GM12878 (cell line): ENCODE data around the gene ITSN1. TPM values are rescaled to one million over a fixed set of nuclear protein-coding genes. Genes with fewer than 3 reads are reported as not detected.

ENCODE experiments used
- ATAC-seq: fragments of 200-7000 bp; cut with Tn5 transposase; 3 replicates; pipeline ENCODE4 v1.9.1; 2020; ENCODE audit warnings: mild to moderate bottlenecking, moderate library complexity
- BruUV-seq: library from RNA; stranded (reverse); fragments of 400-500 nt; replicated peaks from 2 replicates; lab custom pipeline; 2021; lab: Mats Ljungman, UMichigan
- CTCF ChIA-PET: fragments of 300-600 bp; sonication (Branson Sonifier 250); formaldehyde crosslinking; extraction: SDS; loops from one replicate; lab custom pipeline; 2021; ENCODE audit warnings: inconsistent platforms; lab: Yijun Ruan, JAX
- POLR2A ChIA-PET: fragments of 350-600 bp; formaldehyde crosslinking; extraction: SDS; loops from one replicate; lab custom pipeline; 2021; ENCODE audit warnings: inconsistent platforms; lab: Charles Lee
- RAD21 ChIA-PET: fragments of 300-600 bp; sonication (Branson Sonifier 250); formaldehyde crosslinking; loops from one replicate; lab custom pipeline; 2023; ENCODE audit warnings: antibody characterized with exemption; ENCODE audit not compliant: unreplicated experiment; lab: Charles Lee
- SMC1A ChIA-PET: fragments of 300-600 bp; sonication (Branson Sonifier 250); formaldehyde crosslinking; loops from one replicate; lab custom pipeline; 2023; ENCODE audit not compliant: unreplicated experiment, uncharacterized antibody; lab: Charles Lee
- DNase-seq: peaks from one replicate; pipeline ENCODE4 v3.0.0-alpha.2; 2011; ENCODE audit warnings: low read depth, low spot score
- FAIRE-seq: peaks from 3 replicates; lab custom pipeline; 2011; peaks lifted over from hg19 to GRCh38; lab: Jason Lieb, UNC
- H2AFZ ChIP-seq: 2 replicates; pipeline ENCODE4 v1.6.0; 2011; ENCODE audit warnings: low read depth, low read length, control low read depth; ENCODE audit not compliant: control insufficient read depth
- H3K27ac ChIP-seq: 2 replicates; pipeline ENCODE4 v1.5.1; 2011; ENCODE audit warnings: control low read depth; ENCODE audit not compliant: control insufficient read depth, insufficient read depth
- H3K27me3 ChIP-seq, 2 experiments: replicated peaks in 1 of 2; 2 replicates each; pipeline versions ENCODE4 v1.6.0 to v1.6.1; 2011; ENCODE audit warnings: low read length in 1 of 2; ENCODE audit not compliant: control insufficient read depth in 2 of 2, insufficient read depth in 2 of 2
- H3K36me3 ChIP-seq, 2 experiments: 2 replicates each; pipeline ENCODE4 v1.5.1; 2011; ENCODE audit warnings: low read length in 1 of 2; ENCODE audit not compliant: control insufficient read depth in 2 of 2, insufficient read depth in 2 of 2
- H3K4me1 ChIP-seq: 2 replicates; pipeline ENCODE4 v1.6.1; 2011; ENCODE audit warnings: mild to moderate bottlenecking, low read length, moderate library complexity, mixed read lengths; ENCODE audit not compliant: control insufficient read depth, insufficient read depth
- H3K4me2 ChIP-seq: 2 replicates; pipeline ENCODE4 v1.6.0; 2011; ENCODE audit warnings: control low read depth; ENCODE audit not compliant: control insufficient read depth, insufficient read depth
- H3K4me3 ChIP-seq: fragments of 200-600 bp; sonication (generic); 2 replicates; pipeline ENCODE4 v1.5.1; 2016
- H3K79me2 ChIP-seq: 2 replicates; pipeline ENCODE4 v1.6.0; 2011; ENCODE audit warnings: low read length; ENCODE audit not compliant: control insufficient read depth, insufficient read depth
- H3K9ac ChIP-seq: 2 replicates; pipeline ENCODE4 v1.8.0; 2011; ENCODE audit warnings: low read length, control low read depth, mixed read lengths; ENCODE audit not compliant: control insufficient read depth, insufficient read depth
- H3K9me3 ChIP-seq: replicated peaks from 3 replicates; pipeline ENCODE4 v1.5.1; 2011; ENCODE audit warnings: mild to moderate bottlenecking, low read length; ENCODE audit not compliant: control insufficient read depth, insufficient read depth
- H4K20me1 ChIP-seq: 2 replicates; pipeline ENCODE4 v1.6.0; 2011; ENCODE audit not compliant: control insufficient read depth, insufficient read depth
- ASH2L ChIP-seq: fragments of 300-600, 200-600 bp; sonication (generic); IDR thresholded peaks from 2 replicates; pipeline ENCODE4 v1.6.1; 2017; ENCODE audit warnings: low read depth, mild to moderate bottlenecking, borderline replicate concordance
- ATF7 ChIP-seq: fragments of 450-650 bp; IDR thresholded peaks from 2 replicates; pipeline ENCODE4 v1.6.1; 2016; ENCODE audit warnings: low read depth, mild to moderate bottlenecking
- BRCA1 ChIP-seq: IDR thresholded peaks from 2 replicates; pipeline ENCODE4 v1.6.1; 2011; ENCODE audit warnings: low read depth, low read length, improper control_type of control experiment
- CBFB ChIP-seq: IDR thresholded peaks from 2 replicates; pipeline ENCODE4 v1.6.1; 2016; ENCODE audit warnings: antibody characterized with exemption, low read depth
- EP300 ChIP-seq, 2 experiments: fragments of 150-350 bp in 1 of 2; IDR thresholded peaks; 2 replicates each; pipeline ENCODE4 v1.6.1; 2011 to 2012; ENCODE audit warnings: low read depth in 2 of 2, low read length in 2 of 2, borderline replicate concordance in 1 of 2, improper control_type of control experiment in 1 of 2, inconsistent platforms in 1 of 2; ENCODE audit not compliant: control insufficient read depth in 1 of 2
- MEF2B ChIP-seq: fragments of 450-650 bp; IDR thresholded peaks from 2 replicates; pipeline ENCODE4 v1.6.1; 2018; ENCODE audit warnings: mild to moderate bottlenecking, moderate library complexity; ENCODE audit not compliant: partially characterized antibody, poor library complexity, severe bottlenecking
- MXI1 ChIP-seq: fragments of 150-350 bp; IDR thresholded peaks from 2 replicates; pipeline ENCODE4 v1.6.1; 2011; ENCODE audit warnings: low read depth, mild to moderate bottlenecking, inconsistent platforms, low read length, improper control_type of control experiment
- NFYB ChIP-seq: IDR thresholded peaks from 2 replicates; pipeline ENCODE4 v1.6.1; 2011; ENCODE audit warnings: low read depth, mild to moderate bottlenecking, low read length, improper control_type of control experiment, moderate library complexity; ENCODE audit not compliant: insufficient read depth
- PML ChIP-seq: IDR thresholded peaks from 2 replicates; pipeline ENCODE4 v1.6.1; 2012; ENCODE audit warnings: low read length, inconsistent platforms
- SREBF2 ChIP-seq: IDR thresholded peaks from 2 replicates; pipeline ENCODE4 v1.6.1; 2012; ENCODE audit warnings: mild to moderate bottlenecking, low read length
- STAT1 ChIP-seq: fragments of 450-650 bp; conservative IDR thresholded peaks from 2 replicates; pipeline ENCODE4 v1.6.1; 2014; ENCODE audit warnings: antibody characterized with exemption, mild to moderate bottlenecking
- WRNIP1 ChIP-seq: IDR thresholded peaks from 2 replicates; pipeline ENCODE4 v1.6.1; 2011; ENCODE audit warnings: low read depth, low read length, improper control_type of control experiment, borderline replicate concordance
- WGBS: methylation state at CpG from one replicate; pipeline ENCODE4 v1.1.6; 2016; ENCODE audit warnings: low lambda C conversion rate; ENCODE audit not compliant: insufficient replicate concordance, insufficient coverage; ENCODE audit errors: missing lambda C conversion rate; 5-methylcytosine and 5-hydroxymethylcytosine counted together
- in situ Hi-C: fragments of 300-500 bp; cut with MboI; formaldehyde crosslinking; loops from 9 replicates; pipeline ENCODE4 v1.14.3; 2018; ENCODE audit warnings: mixed read lengths
- intact Hi-C: fragments of 100-400 bp; cut with micrococcal nuclease; formaldehyde crosslinking; loops from one replicate; pipeline ENCODE4 v1.14.2; 2022; ENCODE audit not compliant: unreplicated experiment
- polyA plus RNA-seq, 11 experiments: library from polyadenylated mRNA; depleted of rRNA in 4 of 11; unstranded in 6 of 11; stranded (reverse) in 5 of 11; fragments of >200 nt; fragmentation: Nextera tagmentation in 4 of 11; fragmentation: Illumina TruSeq in 1 of 11; extraction: Ambion mirVana in 4 of 11; extraction: Trizol in 1 of 11; gene quantifications; 1 replicate in 1 of 11; 2 replicates in 10 of 11; pipeline versions ENCODE4 v1.2.1 to v1.2.3, GENCODE V29; 2011 to 2016; ENCODE audit warnings: inconsistent platforms in 2 of 11, missing spikeins in 2 of 11, low read depth in 1 of 11
- total RNA-seq, 4 experiments: library from RNA; depleted of rRNA in 3 of 4; stranded (reverse); fragments of >200 nt in 3 of 4; fragmentation: Illumina TruSeq in 1 of 4; extraction: Trizol in 1 of 4; gene quantifications; 2 replicates each; pipeline versions ENCODE4 v1.2.1 to v1.2.3, GENCODE V29; 2013 to 2021
- TF ChIP-seq, protein P1 (sequence below): fragments of 450-650 bp; IDR thresholded peaks from 2 replicates; pipeline ENCODE4 v1.6.1; 2016; ENCODE audit warnings: mild to moderate bottlenecking, moderate library complexity, borderline replicate concordance
- TF ChIP-seq, protein P2 (sequence below): fragments of 450-650 bp; IDR thresholded peaks from 2 replicates; pipeline ENCODE4 v1.6.1; 2017; ENCODE audit warnings: mild to moderate bottlenecking, moderate library complexity
- TF ChIP-seq, protein P3 (sequence below): fragments of 450-650 bp; IDR thresholded peaks from 2 replicates; pipeline ENCODE4 v1.6.1; 2014; ENCODE audit warnings: mild to moderate bottlenecking

ITSN1 gene
- total and polyA plus RNA-seq, 10 of the 15 experiments (the other 5 are each of a cell fraction or from before 2014, with no cell fraction given), result 0.89 to 10.6 (median 4.8) TPM

GRCh38 chr21:33791073-33791472 is 148.8 kb downstream of the ITSN1 start:
- no TSS peak for BruUV-seq
- H3K79me2 ChIP-seq, result no peaks in the 10 kb centered on the region
- ChIA-PET POLR2A (no interaction called here), RAD21 (no interaction called here), SMC1A (no interaction called here), CTCF (interaction anchor here (0.6 kb wide), 1 partner anchor 39 kb away, joined by 3 read pairs; no protein-coding TSS in a partner anchor)
- 43% methylated on average over 3 of the region's 3 CpGs for WGBS
- in situ Hi-C loops, result no loop called here
- H3K4me1 ChIP-seq, result no peaks in the 10 kb centered on the region
- H3K9ac ChIP-seq, result no peak overlapping the region
- intact Hi-C loops, result no loop called here
- no peaks in the 10 kb centered on the region for H3K9me3 ChIP-seq
- no peak overlapping the region for H3K4me3 ChIP-seq
- H3K27me3 ChIP-seq, result no peaks in the 10 kb centered on the region
- ATAC-seq (no peak), FAIRE-seq (no peak), DNase-seq (no peak)
- no peak overlapping the region for H3K4me2 ChIP-seq
- H3K36me3 ChIP-seq, result no peaks in the 10 kb centered on the region
- no peak overlapping the region for H2AFZ ChIP-seq
- H3K27ac ChIP-seq, result no peak overlapping the region
- H4K20me1 ChIP-seq, result no peaks in the 10 kb centered on the region
- TF ChIP-seq STAT1, result no peak
- TF ChIP-seq BRCA1, result no peak
- TF ChIP-seq, protein P1, sequence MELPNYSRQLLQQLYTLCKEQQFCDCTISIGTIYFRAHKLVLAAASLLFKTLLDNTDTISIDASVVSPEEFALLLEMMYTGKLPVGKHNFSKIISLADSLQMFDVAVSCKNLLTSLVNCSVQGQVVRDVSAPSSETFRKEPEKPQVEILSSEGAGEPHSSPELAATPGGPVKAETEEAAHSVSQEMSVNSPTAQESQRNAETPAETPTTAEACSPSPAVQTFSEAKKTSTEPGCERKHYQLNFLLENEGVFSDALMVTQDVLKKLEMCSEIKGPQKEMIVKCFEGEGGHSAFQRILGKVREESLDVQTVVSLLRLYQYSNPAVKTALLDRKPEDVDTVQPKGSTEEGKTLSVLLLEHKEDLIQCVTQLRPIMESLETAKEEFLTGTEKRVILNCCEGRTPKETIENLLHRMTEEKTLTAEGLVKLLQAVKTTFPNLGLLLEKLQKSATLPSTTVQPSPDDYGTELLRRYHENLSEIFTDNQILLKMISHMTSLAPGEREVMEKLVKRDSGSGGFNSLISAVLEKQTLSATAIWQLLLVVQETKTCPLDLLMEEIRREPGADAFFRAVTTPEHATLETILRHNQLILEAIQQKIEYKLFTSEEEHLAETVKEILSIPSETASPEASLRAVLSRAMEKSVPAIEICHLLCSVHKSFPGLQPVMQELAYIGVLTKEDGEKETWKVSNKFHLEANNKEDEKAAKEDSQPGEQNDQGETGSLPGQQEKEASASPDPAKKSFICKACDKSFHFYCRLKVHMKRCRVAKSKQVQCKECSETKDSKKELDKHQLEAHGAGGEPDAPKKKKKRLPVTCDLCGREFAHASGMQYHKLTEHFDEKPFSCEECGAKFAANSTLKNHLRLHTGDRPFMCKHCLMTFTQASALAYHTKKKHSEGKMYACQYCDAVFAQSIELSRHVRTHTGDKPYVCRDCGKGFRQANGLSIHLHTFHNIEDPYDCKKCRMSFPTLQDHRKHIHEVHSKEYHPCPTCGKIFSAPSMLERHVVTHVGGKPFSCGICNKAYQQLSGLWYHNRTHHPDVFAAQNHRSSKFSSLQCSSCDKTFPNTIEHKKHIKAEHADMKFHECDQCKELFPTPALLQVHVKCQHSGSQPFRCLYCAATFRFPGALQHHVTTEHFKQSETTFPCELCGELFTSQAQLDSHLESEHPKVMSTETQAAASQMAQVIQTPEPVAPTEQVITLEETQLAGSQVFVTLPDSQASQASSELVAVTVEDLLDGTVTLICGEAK, result no peak
- TF ChIP-seq NFYB, result no peak
- TF ChIP-seq, protein P2, sequence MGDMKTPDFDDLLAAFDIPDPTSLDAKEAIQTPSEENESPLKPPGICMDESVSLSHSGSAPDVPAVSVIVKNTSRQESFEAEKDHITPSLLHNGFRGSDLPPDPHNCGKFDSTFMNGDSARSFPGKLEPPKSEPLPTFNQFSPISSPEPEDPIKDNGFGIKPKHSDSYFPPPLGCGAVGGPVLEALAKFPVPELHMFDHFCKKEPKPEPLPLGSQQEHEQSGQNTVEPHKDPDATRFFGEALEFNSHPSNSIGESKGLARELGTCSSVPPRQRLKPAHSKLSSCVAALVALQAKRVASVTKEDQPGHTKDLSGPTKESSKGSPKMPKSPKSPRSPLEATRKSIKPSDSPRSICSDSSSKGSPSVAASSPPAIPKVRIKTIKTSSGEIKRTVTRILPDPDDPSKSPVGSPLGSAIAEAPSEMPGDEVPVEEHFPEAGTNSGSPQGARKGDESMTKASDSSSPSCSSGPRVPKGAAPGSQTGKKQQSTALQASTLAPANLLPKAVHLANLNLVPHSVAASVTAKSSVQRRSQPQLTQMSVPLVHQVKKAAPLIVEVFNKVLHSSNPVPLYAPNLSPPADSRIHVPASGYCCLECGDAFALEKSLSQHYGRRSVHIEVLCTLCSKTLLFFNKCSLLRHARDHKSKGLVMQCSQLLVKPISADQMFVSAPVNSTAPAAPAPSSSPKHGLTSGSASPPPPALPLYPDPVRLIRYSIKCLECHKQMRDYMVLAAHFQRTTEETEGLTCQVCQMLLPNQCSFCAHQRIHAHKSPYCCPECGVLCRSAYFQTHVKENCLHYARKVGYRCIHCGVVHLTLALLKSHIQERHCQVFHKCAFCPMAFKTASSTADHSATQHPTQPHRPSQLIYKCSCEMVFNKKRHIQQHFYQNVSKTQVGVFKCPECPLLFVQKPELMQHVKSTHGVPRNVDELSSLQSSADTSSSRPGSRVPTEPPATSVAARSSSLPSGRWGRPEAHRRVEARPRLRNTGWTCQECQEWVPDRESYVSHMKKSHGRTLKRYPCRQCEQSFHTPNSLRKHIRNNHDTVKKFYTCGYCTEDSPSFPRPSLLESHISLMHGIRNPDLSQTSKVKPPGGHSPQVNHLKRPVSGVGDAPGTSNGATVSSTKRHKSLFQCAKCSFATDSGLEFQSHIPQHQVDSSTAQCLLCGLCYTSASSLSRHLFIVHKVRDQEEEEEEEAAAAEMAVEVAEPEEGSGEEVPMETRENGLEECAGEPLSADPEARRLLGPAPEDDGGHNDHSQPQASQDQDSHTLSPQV, result no peak
- TF ChIP-seq ASH2L, result no peak
- TF ChIP-seq MEF2B, result no peak
- TF ChIP-seq CBFB, result no peak
- no peak for TF ChIP-seq EP300 (IDR thresholded peaks at IDR 0.05; ENCODE audit: borderline replicate concordance in 1 of 2, control insufficient read depth in 1 of 2, low read depth in 2 of 2, low read length in 2 of 2)
- TF ChIP-seq PML, result no peak
- TF ChIP-seq SREBF2, result no peak
- TF ChIP-seq MXI1, result no peak
- TF ChIP-seq WRNIP1, result no peak
- no peak for TF ChIP-seq ATF7
- TF ChIP-seq, protein P3, sequence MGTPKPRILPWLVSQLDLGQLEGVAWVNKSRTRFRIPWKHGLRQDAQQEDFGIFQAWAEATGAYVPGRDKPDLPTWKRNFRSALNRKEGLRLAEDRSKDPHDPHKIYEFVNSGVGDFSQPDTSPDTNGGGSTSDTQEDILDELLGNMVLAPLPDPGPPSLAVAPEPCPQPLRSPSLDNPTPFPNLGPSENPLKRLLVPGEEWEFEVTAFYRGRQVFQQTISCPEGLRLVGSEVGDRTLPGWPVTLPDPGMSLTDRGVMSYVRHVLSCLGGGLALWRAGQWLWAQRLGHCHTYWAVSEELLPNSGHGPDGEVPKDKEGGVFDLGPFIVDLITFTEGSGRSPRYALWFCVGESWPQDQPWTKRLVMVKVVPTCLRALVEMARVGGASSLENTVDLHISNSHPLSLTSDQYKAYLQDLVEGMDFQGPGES, result no peak
